ENCODE data around the gene POLR1A.

DNA sequence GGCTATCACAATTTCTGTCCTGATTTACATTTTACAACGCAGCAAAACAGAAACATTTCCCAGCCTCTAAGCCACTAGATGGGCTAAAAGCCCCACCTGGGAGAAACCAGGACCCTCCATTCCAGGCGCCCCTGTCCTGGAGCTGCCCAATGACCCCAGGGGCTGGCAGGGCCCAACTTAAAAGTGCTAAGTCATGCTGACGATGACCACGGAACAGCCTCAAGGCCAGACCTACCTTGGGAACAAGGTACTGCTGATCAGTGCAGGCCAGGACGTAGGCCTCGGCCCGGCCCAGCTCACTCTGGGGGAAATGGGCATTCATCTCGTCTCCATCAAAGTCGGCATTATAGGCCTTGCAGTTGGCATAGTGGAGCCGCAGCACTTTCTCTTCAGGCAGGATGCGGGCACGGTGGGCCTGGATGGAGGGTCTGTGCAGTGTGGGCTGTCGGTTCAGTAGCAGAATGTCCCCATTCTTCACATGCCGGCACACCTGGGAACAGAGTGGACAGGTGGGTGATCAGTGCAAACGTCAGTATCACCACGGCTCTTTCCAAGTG, 35.8 kb downstream of the POLR1A start:
- TF ChIP-seq, protein P1, sequence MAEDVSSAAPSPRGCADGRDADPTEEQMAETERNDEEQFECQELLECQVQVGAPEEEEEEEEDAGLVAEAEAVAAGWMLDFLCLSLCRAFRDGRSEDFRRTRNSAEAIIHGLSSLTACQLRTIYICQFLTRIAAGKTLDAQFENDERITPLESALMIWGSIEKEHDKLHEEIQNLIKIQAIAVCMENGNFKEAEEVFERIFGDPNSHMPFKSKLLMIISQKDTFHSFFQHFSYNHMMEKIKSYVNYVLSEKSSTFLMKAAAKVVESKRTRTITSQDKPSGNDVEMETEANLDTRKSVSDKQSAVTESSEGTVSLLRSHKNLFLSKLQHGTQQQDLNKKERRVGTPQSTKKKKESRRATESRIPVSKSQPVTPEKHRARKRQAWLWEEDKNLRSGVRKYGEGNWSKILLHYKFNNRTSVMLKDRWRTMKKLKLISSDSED (CRISPR knock-in tag; IDR thresholded peaks at IDR 0.05): no peak
- TF ChIP-seq HNRNPK (IDR thresholded peaks at IDR 0.05; ENCODE audit: low read depth, low read length, poor library complexity, severe bottlenecking): no peak
- TF ChIP-seq RAD21 (CRISPR knock-in tag; IDR thresholded peaks at IDR 0.05): no peak
- TF ChIP-seq ARNT (IDR thresholded peaks at IDR 0.05): no peak
- no peak for TF ChIP-seq ZNF773 (CRISPR knock-in tag; IDR thresholded peaks at IDR 0.05; ENCODE audit: borderline replicate concordance)
- TF ChIP-seq ATF7 (IDR thresholded peaks at IDR 0.05): no peak
- TF ChIP-seq ATF7 (CRISPR knock-in tag; IDR thresholded peaks at IDR 0.05): no peak
